Stimulated activated naive CD4-positive, alpha-beta T cell treated with Interleukin-2 at 50 U/mL for 16 hours (primary cell): ENCODE data around the gene CLDN22.

Experiments used
- DNase-seq: peaks from one replicate; lab custom pipeline; 2025; lab: John Stamatoyannopoulos, UW

The CLDN22 gene

GRCh38 chr4:183272384-183272783, 47.7 kb downstream of the CLDN22 start:
- DNase-seq = no peak

GRCh38 chr4:183268556-183268955, 51.5 kb downstream of the CLDN22 start:
- DNase-seq = no peak
